DMS114 treated with DMSO at 0.1 percent for 48 hours (cell line): ENCODE results near the gene HENMT1.
A peak's percentile ranks its signal among the peaks of the same experiment; 100 is the strongest.
"Not testable (repeated sequence)": the region's sequence is repeated elsewhere in the genome, so short reads cannot be mapped to it uniquely, and the experiment has no call there.

Experiments used
- DNase-seq: peaks from one replicate; lab custom pipeline; 2025; ENCODE audit not compliant: unreplicated experiment; lab: John Stamatoyannopoulos, UW

Gene HENMT1

DNA sequence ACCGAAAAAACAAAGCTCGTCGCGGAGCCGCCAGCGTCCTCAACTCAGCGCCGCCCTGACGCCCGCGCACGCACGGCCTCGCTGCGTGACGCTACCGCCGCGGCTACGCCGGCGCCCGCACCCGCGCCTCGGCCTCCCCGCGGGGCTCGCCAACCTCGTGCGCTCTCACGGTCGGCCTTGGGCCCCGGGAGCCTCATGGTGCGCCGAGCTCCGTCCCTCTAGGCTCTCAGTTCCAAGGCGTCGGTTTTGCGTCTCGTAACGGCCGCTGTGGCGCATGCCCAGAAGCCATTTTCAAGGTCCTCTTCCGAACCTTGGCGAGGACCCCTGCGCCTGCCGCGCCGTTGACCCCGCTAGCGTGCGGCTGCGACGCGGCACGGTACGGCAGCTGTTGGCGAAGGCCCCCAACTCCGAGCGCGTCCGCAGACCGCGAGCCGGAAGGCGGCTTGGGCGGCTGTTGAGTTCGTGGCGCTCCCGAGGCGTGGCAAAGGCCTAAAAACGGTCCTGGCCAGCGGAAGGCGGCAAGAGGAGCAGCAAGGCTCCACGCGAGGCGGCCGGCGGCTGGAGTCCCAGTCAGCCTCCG, at the start of gene HENMT1:
Gene HENMT1, minus strand, starts transcription at position 64 of the 580 bp plus-strand sequence. CDS start 1,209 bp downstream, outside the sequence.
- DNase-seq, result peak; percentile 62

GRCh38 chr1:108708691-108709660, 48.1 kb upstream of the HENMT1 start:
- DNase-seq, result no peak

DNA sequence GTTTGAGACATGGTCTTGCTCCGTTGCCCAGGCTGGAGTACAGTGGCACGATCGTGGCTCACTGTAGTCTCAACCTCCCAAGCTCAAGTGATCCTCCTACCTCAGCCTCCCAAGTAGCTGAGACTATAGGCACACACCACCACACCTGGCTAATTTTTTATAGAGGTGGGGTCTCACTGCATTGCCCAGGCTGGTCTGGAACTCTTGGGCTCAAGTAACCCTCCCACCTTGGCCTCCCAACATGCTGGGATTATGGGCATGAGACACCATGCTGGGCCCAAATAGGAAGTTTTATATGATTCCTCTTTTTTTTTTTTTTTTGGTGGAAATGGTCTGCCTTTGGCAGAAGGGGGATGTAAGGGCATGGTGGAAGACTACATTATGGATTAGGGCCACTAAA, 45.8 kb upstream of the HENMT1 start:
- no peak for DNase-seq

DNA sequence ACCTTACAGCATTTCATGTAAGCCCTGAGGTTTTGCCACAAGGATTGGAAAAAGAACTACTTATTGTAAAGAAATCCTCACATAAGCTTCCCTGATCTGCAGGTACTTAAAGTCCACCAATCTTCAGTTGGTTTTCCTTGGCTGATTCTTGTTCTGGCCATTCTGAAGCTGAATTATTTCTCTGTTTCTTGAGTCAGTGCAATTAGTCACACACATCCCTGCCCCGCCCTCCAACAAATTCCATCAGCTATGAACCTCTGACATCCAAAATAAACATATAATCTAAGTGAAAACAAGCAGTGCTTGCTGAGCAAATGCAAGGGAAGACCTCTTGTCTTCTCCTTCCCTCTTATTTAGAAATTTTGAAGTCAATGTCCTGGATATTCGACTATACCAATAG, 43.6 kb upstream of the HENMT1 start:
- no peak for DNase-seq

DNA sequence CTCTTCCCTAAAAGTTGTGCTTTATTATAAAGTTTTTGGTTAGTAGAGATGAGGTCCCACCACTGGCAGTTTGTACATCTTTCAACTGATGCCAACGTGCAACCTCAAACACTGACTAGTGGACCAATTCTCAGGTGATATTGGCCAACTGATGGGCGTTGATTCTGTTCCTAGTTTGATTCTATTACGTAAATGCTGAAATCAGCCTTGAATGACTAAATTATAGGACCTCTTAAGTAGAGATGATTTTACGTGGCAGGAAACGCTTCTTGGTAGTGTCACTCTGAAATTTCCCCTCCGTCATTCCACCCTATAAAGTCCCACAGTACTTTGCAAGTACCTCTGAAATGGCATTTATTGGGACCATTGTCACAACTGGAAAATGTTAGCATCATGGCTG, 43.0 kb upstream of the HENMT1 start:
- DNase-seq, result no peak

GRCh38 chr1:108702109-108702508, 41.2 kb upstream of the HENMT1 start:
- DNase-seq, result not testable (repeated sequence)

- no peak for DNase-seq
These were observed 40.4 kb upstream of the HENMT1 start for GRCh38 chr1:108701176-108701849.

- DNase-seq, result no peak
These were observed 38.8 kb upstream of the HENMT1 start for GRCh38 chr1:108699375-108700332.

GRCh38 chr1:108695535-108695934, 34.6 kb upstream of the HENMT1 start:
- no peak for DNase-seq

GRCh38 chr1:108692724-108693655, 32.1 kb upstream of the HENMT1 start:
- DNase-seq, result peak; percentile 26

- peak; percentile 93 for DNase-seq
These were observed 31.2 kb upstream of the HENMT1 start, which contains the start of gene PRPF38B for GRCh38 chr1:108691942-108692723. Gene PRPF38B (plus strand): TSS chr1:108692310. CDS start chr1:108692592, 282 bp downstream.

- no peak for DNase-seq
These were observed 30.4 kb upstream of the HENMT1 start for GRCh38 chr1:108691128-108691941.

- no peak for DNase-seq
These were observed 25.9 kb upstream of the HENMT1 start for GRCh38 chr1:108686614-108687313.

GRCh38 chr1:108685529-108685928, 24.6 kb upstream of the HENMT1 start:
- no peak for DNase-seq

- not testable (repeated sequence) for DNase-seq
These were observed 20.8 kb upstream of the HENMT1 start for GRCh38 chr1:108681701-108682100.

DNA sequence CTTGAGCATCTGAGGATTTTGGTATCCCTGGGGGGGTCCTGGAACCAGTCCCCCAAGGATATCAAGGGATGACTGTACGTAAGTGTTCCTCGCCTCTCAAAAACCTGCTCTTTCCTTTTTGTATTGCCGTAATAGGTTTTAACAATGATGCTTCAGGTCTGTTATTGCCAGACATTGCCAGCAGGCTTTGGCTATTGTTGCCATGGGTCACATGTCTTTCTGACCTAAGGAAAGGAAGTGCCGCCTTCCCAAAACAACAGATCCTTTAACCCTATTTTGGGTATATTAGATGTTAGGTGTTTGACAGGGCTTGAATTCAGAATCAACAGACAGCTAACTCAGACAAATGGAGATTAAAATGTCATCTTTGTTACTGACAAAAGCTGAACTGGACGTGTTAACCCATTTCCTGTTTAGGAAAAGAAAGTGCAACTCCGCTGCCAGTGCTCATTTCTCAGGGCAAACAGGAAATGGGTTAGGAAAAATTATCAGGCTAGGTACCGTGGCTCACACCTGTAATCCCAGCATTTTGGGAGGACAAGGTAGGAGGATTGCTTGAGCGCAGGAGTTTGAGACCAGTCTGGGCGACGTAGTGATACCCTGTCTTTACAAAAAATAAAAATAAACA, 18.8 kb upstream of the HENMT1 start:
- no peak for DNase-seq

DNA sequence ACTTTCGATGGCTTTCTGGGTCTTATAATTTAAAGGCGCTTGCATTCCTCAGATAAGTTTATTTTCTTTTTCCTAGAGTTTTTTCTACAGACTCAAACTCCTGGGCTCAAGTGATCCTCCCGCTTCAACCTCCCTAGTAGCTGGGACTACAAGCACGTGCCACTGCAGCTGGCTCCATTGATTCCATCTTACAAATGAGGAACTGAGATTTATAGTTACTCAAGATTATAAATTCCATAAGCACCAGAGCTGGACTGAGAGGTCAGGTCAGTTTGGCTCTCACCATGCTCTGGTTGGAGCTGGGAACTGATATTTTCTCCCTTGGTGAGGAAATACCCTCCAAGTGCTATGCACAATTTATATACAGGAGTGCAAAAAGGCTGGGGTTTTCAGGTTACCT, 17.8 kb upstream of the HENMT1 start:
- no peak for DNase-seq
